Mesendoderm (in vitro differentiated cells): Measurements from ENCODE around the gene TRIM42.
A peak's percentile ranks its signal among the peaks of the same experiment; 100 is the strongest.

Experiments used
- DNase-seq: peaks from one replicate; pipeline ENCODE4 v3.0.0; 2013
- H2AK5ac ChIP-seq: 2 replicates; pipeline ENCODE4 v1.6.1; 2013; ENCODE audit warnings: low read length, inconsistent platforms
- H2BK120ac ChIP-seq: 2 replicates; pipeline ENCODE4 v1.6.1; 2013; ENCODE audit warnings: low read depth, mild to moderate bottlenecking, low read length, moderate library complexity, mixed read lengths
- H2BK15ac ChIP-seq: replicated peaks from 2 replicates; pipeline ENCODE4 v1.6.1; 2013; ENCODE audit warnings: low read depth, mild to moderate bottlenecking, moderate library complexity
- H2BK5ac ChIP-seq: 2 replicates; pipeline ENCODE4 v1.6.1; 2013; ENCODE audit warnings: low read length, inconsistent platforms
- H3K18ac ChIP-seq: 2 replicates; pipeline ENCODE4 v1.6.1; 2013; ENCODE audit warnings: mild to moderate bottlenecking, low read length, mixed read lengths
- H3K23ac ChIP-seq: one replicate; pipeline ENCODE4 v1.6.1; 2013; ENCODE audit warnings: low read length
- H3K27ac ChIP-seq: 2 replicates; pipeline ENCODE4 v1.5.1; 2013; ENCODE audit warnings: low read depth, mild to moderate bottlenecking, inconsistent platforms, low read length, moderate library complexity
- H3K27me3 ChIP-seq: 2 replicates; pipeline ENCODE4 v1.6.1; 2013; ENCODE audit warnings: low read length, control low read depth, mild to moderate bottlenecking, inconsistent platforms; ENCODE audit not compliant: insufficient read depth, poor library complexity
- H3K36me3 ChIP-seq: 2 replicates; pipeline ENCODE4 v1.6.1; 2013; ENCODE audit warnings: low read length, inconsistent platforms; ENCODE audit not compliant: control insufficient read depth, insufficient read depth
- H3K4ac ChIP-seq: one replicate; pipeline ENCODE4 v1.6.1; 2013; ENCODE audit warnings: low read depth, mild to moderate bottlenecking, low read length, moderate library complexity
- H3K4me1 ChIP-seq: 2 replicates; pipeline ENCODE4 v1.6.1; 2013; ENCODE audit warnings: low read depth, low read length, inconsistent platforms; ENCODE audit not compliant: control insufficient read depth
- H3K4me2 ChIP-seq: 2 replicates; pipeline ENCODE4 v1.6.1; 2013; ENCODE audit warnings: low read length
- H3K4me3 ChIP-seq: 2 replicates; pipeline ENCODE4 v1.5.1; 2013; ENCODE audit warnings: mild to moderate bottlenecking, low read length
- H3K56ac ChIP-seq: one replicate; pipeline ENCODE4 v1.6.1; 2013; ENCODE audit warnings: low read length
- H3K79me1 ChIP-seq: 2 replicates; pipeline ENCODE4 v1.6.1; 2013; ENCODE audit warnings: low read length, inconsistent platforms
- H3K79me2 ChIP-seq: 2 replicates; pipeline ENCODE4 v1.6.1; 2013; ENCODE audit warnings: mild to moderate bottlenecking, low read length; ENCODE audit not compliant: control insufficient read depth, insufficient read depth
- H3K9ac ChIP-seq: 2 replicates; pipeline ENCODE4 v1.6.1; 2013; ENCODE audit warnings: low read length, inconsistent platforms
- H4K5ac ChIP-seq: one replicate; pipeline ENCODE4 v1.6.1; 2013; ENCODE audit warnings: low read length
- H4K8ac ChIP-seq: one replicate; pipeline ENCODE4 v1.6.1; 2013; ENCODE audit warnings: low read depth, mild to moderate bottlenecking, control low read depth, low read length, moderate library complexity
- WGBS: extraction: QIAGEN DNeasy Blood & Tissue Kit; methylation state at CpG from one replicate; pipeline ENCODE4 v1.1.7; 2013; ENCODE audit warnings: low lambda C conversion rate, missing lambda C conversion rate; ENCODE audit not compliant: insufficient coverage; ENCODE audit errors: extremely low coverage; 5-methylcytosine and 5-hydroxymethylcytosine counted together

TRIM42 gene

DNA sequence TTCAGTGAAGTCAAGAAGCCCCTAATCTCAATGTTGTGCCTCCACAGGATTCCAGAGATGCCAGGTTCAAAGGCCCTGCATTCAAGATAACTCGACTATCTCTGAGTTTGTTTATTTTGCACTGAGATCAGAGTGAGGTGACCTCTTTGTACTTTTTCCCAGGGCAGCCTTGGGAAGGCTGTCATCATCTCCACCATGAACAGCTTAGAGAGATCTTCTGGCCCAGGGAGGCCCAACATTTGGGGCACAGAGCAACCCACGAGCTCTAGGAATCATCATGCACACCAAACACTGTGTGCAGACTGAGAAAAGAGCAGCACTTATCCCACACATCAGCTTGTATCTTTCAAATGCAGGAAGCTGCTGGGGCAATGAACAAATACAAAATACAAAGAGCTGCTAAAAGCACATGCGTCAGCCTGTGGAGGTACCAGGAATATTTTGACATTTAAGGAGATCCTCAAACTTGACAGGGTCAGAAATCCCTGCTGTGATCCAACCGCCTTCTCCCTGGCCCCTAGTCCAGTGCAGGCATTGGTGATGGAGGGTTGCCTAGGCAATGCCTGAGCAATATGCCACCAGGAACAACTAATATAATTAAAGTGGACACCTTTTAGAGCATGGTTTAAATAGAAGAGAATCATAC, 33.6 kb downstream of the TRIM42 start:
- Histone ChIP-seq H3K79me2 (no peaks in the 10 kb centered on the region), H2BK5ac (no peak overlapping the region), H3K56ac (no peak overlapping the region), H3K27ac (no peak overlapping the region), H3K36me3 (no peaks in the 10 kb centered on the region), H3K4ac (no peak overlapping the region), H3K4me1 (no peaks in the 10 kb centered on the region), H3K23ac (no peak overlapping the region), H4K5ac (no peak overlapping the region), H2BK15ac (no peak overlapping the region), H3K9ac (no peak overlapping the region), H3K79me1 (no peaks in the 10 kb centered on the region), H4K8ac (no peak overlapping the region), H3K4me2 (no peak overlapping the region), H2BK120ac (no peak overlapping the region), H2AK5ac (no peak overlapping the region), H3K27me3 (no peaks in the 10 kb centered on the region), H3K4me3 (no peak overlapping the region), H3K18ac (no peak overlapping the region)
- peak; percentile 47 for DNase-seq
- no CpG with 5 or more reads among the region's 4 CpGs for WGBS

DNA sequence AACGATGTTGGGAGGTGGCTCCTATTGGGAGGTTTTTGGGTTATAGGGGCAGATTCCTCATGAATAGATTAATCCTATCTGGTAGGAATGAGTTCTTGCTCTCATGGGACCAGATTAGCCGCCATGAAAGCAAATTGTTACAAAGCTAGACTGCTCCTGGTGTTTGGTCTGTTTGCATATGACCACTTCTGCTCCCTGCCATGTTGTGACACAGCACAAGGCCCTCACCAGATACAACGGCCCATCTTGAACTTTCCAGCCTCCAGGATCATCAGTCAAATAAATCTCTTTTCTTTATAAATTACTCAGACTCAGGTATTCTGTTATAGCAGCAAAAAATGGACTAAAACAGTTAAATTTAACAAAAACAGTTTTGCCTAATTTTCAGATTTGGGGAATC, 34.4 kb downstream of the TRIM42 start:
- no peak overlapping the region for H3K4me2 ChIP-seq
- no peak overlapping the region for H2BK5ac ChIP-seq
- no peak overlapping the region for H4K5ac ChIP-seq
- no peak overlapping the region for H3K4me3 ChIP-seq
- H3K18ac ChIP-seq: no peak overlapping the region
- H3K36me3 ChIP-seq: no peaks in the 10 kb centered on the region
- no peaks in the 10 kb centered on the region for H3K79me1 ChIP-seq
- no peak overlapping the region for H2BK120ac ChIP-seq
- DNase-seq: no peak
- H3K9ac ChIP-seq: no peak overlapping the region
- no peak overlapping the region for H3K56ac ChIP-seq
- H3K23ac ChIP-seq: no peak overlapping the region
- no peaks in the 10 kb centered on the region for H3K27me3 ChIP-seq
- no peak overlapping the region for H4K8ac ChIP-seq
- WGBS: no CpG with 5 or more reads among the region's 3 CpGs
- no peak overlapping the region for H3K27ac ChIP-seq
- H3K4ac ChIP-seq: no peak overlapping the region
- H2AK5ac ChIP-seq: no peak overlapping the region
- no peaks in the 10 kb centered on the region for H3K4me1 ChIP-seq
- no peak overlapping the region for H2BK15ac ChIP-seq
- H3K79me2 ChIP-seq: no peaks in the 10 kb centered on the region

DNA sequence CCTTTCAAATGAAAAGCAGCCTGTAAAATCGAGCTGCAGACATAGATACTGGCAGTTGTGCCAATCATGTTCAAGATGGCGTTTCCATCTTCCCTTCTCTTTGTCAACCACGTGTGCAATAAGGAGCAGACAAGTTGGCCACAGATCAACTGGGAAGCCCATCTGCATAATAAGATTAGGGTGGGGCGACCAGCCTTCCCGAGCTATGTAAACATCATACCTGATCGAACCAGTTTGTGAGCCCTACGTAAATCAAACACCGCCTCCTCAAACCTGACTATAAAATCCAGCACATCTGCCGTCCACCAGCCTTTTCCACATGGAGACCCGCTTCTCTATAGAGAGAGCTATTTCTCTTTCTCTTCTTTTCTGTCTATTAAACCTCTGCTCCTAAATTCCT, 37.2 kb downstream of the TRIM42 start:
- Histone ChIP-seq H3K9ac (no peak overlapping the region), H4K5ac (no peak overlapping the region), H3K4me2 (no peak overlapping the region), H3K27me3 (no peaks in the 10 kb centered on the region), H2BK120ac (no peak overlapping the region), H3K4ac (no peak overlapping the region), H3K79me2 (no peaks in the 10 kb centered on the region), H3K4me3 (no peak overlapping the region), H3K18ac (no peak overlapping the region), H3K27ac (no peak overlapping the region), H3K56ac (no peak overlapping the region), H4K8ac (no peak overlapping the region), H3K79me1 (no peaks in the 10 kb centered on the region), H2BK5ac (no peak overlapping the region), H3K36me3 (no peaks in the 10 kb centered on the region), H3K4me1 (no peaks in the 10 kb centered on the region), H2BK15ac (no peak overlapping the region), H3K23ac (no peak overlapping the region), H2AK5ac (no peak overlapping the region)
- WGBS: no CpG with 5 or more reads among the region's 10 CpGs
- DNase-seq: no peak

GRCh38 chr3:140717921-140718320, 40.1 kb downstream of the TRIM42 start:
- Histone ChIP-seq H2AK5ac (no peak overlapping the region), H3K36me3 (no peaks in the 10 kb centered on the region), H3K4me2 (no peak overlapping the region), H3K79me2 (no peaks in the 10 kb centered on the region), H3K79me1 (no peaks in the 10 kb centered on the region), H3K56ac (no peak overlapping the region), H3K23ac (no peak overlapping the region), H3K4me3 (no peak overlapping the region), H2BK15ac (no peak overlapping the region), H3K4me1 (no peaks in the 10 kb centered on the region), H3K18ac (no peak overlapping the region), H3K4ac (no peak overlapping the region), H3K27me3 (no peaks in the 10 kb centered on the region), H3K27ac (no peak overlapping the region), H4K5ac (no peak overlapping the region), H4K8ac (no peak overlapping the region), H3K9ac (no peak overlapping the region), H2BK5ac (no peak overlapping the region), H2BK120ac (no peak overlapping the region)
- DNase-seq: no peak
- WGBS: no CpG with 5 or more reads among the region's 3 CpGs

- H2BK120ac ChIP-seq: no peak overlapping the region
- H2AK5ac ChIP-seq: no peak overlapping the region
- no peaks in the 10 kb centered on the region for H3K79me2 ChIP-seq
- no peaks in the 10 kb centered on the region for H3K4me1 ChIP-seq
- no peak overlapping the region for H3K4ac ChIP-seq
- no CpG with 5 or more reads among the region's 5 CpGs for WGBS
- no peak overlapping the region for H3K23ac ChIP-seq
- H3K27me3 ChIP-seq: no peaks in the 10 kb centered on the region
- no peak overlapping the region for H3K56ac ChIP-seq
- H4K5ac ChIP-seq: no peak overlapping the region
- no peak overlapping the region for H3K27ac ChIP-seq
- H2BK5ac ChIP-seq: no peak overlapping the region
- no peaks in the 10 kb centered on the region for H3K79me1 ChIP-seq
- no peak overlapping the region for H3K9ac ChIP-seq
- no peak overlapping the region for H2BK15ac ChIP-seq
- H3K4me3 ChIP-seq: no peak overlapping the region
- no peak overlapping the region for H4K8ac ChIP-seq
- no peak for DNase-seq
- H3K4me2 ChIP-seq: no peak overlapping the region
- H3K36me3 ChIP-seq: no peaks in the 10 kb centered on the region
- no peak overlapping the region for H3K18ac ChIP-seq
Observed at GRCh38 chr3:140719841-140720614, 42.2 kb downstream of the TRIM42 start.
